ENCODE results near the gene C6orf89. TPM values are rescaled to one million over a fixed set of nuclear protein-coding genes. Genes with fewer than 3 reads are reported as not detected.
A peak's percentile ranks its signal among the peaks of the same experiment; 100 is the strongest.

The C6orf89 gene
- total and polyA plus RNA-seq, 9 donors, result 23.1 to 102 (median 62.2) TPM

DNA sequence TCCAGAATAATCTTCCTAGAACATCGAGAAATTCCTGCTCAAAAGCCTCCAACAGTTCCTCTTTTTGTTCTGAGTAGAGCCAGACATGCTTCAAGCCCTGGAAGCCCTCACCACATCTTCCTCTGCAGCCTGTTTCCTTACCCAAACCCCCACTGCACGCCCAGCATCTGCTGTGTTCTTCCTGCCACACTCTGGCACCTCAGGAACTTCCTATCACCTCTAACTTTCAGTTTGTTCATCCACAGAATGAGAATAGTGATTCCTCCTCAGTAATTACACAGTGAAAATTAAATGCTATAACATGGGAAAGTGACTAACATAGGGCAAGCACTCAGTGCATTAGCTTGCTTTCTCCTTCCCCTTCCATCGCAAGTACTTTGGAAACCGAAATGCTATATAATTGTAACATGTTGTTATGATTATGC, 26.3 kb downstream of the C6orf89 start:
- intact Hi-C loops (cut with DNase I), result no loop called here
- H3K4me1 ChIP-seq (ENCODE audit: insufficient read depth), result peaks cover 12% of the 10 kb centered on the region
- no peak for DNase-seq
- no peak overlapping the region for H3K4me3 ChIP-seq
- no peaks in the 10 kb centered on the region for H3K9me3 ChIP-seq
- H3K36me3 ChIP-seq, result no peaks in the 10 kb centered on the region
- TF ChIP-seq CTCF (IDR thresholded peaks at IDR 0.05) (no peak), POLR2A (IDR thresholded peaks at IDR 0.05) (no peak), EP300 (IDR thresholded peaks at IDR 0.05) (no peak)
- H3K27ac ChIP-seq, result peak overlapping the region in 1 of 2 donors; percentile 11
- 63 to 74% (median 66%) methylated on average over 4 of the region's 4 CpGs for WGBS, 3 donors
- H3K27me3 ChIP-seq, result no peaks in the 10 kb centered on the region

GRCh38 chr6:36912586-36912985, 26.8 kb downstream of the C6orf89 start:
- Histone ChIP-seq H3K9me3 (no peaks in the 10 kb centered on the region), H3K4me1 (ENCODE audit: insufficient read depth) (peaks cover 12% of the 10 kb centered on the region), H3K4me3 (no peak overlapping the region), H3K27me3 (no peaks in the 10 kb centered on the region), H3K27ac (peak overlapping the region in 1 of 2 donors; percentile 11), H3K36me3 (no peaks in the 10 kb centered on the region)
- WGBS, 3 donors, result 36 to 55% (median 43%) methylated on average over 8 of the region's 8 CpGs
- intact Hi-C loops (cut with DNase I), result no loop called here
- TF ChIP-seq EP300 (IDR thresholded peaks at IDR 0.05) (no peak), CTCF (IDR thresholded peaks at IDR 0.05) (no peak), POLR2A (IDR thresholded peaks at IDR 0.05) (no peak)
- DNase-seq, result no peak

DNA sequence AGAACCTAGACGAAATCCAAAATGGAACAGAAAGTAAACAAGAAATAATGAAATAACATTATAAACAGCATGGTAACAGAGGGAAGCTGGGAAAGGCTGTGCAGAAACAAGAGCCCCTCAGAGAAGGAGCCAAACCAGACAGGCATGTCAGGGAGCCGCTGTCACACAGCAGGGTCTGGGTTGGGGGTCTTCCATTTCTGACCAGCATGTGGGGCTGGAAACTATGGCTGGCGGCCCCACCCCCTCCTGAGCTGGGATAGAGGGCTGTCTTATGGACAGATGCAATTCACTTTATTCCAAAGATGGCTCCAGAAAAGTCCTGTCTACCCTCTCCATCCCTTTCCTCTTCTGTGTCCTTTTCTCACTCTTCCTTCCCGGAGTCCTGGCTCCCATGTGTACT, 27.3 kb downstream of the C6orf89 start:
- no peak for DNase-seq
- WGBS, 3 donors, result 69 to 83% (median 79%) methylated on average over 4 of the region's 4 CpGs
- Histone ChIP-seq H3K36me3 (no peaks in the 10 kb centered on the region), H3K4me3 (no peak overlapping the region), H3K27ac (no peak overlapping the region), H3K27me3 (no peaks in the 10 kb centered on the region), H3K9me3 (no peaks in the 10 kb centered on the region), H3K4me1 (ENCODE audit: insufficient read depth) (peaks cover 11% of the 10 kb centered on the region)
- intact Hi-C loops (cut with DNase I), result no loop called here
- no peak for TF ChIP-seq EP300 (IDR thresholded peaks at IDR 0.05)
- TF ChIP-seq POLR2A (IDR thresholded peaks at IDR 0.05), result no peak
- TF ChIP-seq CTCF (IDR thresholded peaks at IDR 0.05), result no peak

DNA sequence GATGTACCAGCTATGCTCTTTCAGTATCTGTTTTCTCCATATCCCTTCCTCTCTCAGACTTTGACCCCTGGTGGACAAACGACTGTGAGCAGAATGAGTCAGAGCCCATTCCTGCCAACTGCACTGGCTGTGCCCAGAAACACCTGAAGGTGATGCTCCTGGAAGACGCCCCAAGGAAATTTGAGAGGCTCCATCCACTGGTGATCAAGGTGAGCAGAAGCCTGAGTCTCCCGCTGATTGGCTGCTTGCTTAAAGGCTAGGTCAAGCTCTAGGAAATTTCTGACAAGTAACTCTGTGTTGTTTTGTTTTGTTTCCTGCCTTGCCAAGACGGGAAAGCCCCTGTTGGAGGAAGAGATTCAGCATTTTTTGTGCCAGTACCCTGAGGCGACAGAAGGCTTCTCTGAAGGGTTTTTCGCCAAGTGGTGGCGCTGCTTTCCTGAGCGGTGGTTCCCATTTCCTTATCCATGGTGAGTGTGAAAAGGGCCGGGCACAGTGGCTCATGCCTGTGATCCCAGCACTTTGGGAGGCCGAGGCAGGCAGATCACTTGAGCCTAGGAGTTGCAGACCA, 28.6 kb downstream of the C6orf89 start:
- H3K9me3 ChIP-seq, result no peaks in the 10 kb centered on the region
- no peak overlapping the region for H3K27ac ChIP-seq
- 68 to 80% (median 76%) methylated on average over 10 of the region's 10 CpGs for WGBS, 3 donors
- H3K36me3 ChIP-seq, result no peaks in the 10 kb centered on the region
- intact Hi-C loops (cut with DNase I), result no loop called here
- TF ChIP-seq POLR2A (IDR thresholded peaks at IDR 0.05) (no peak), EP300 (IDR thresholded peaks at IDR 0.05) (no peak), CTCF (IDR thresholded peaks at IDR 0.05) (no peak)
- no peaks in the 10 kb centered on the region for H3K27me3 ChIP-seq
- H3K4me1 ChIP-seq (ENCODE audit: insufficient read depth), result peaks cover 16% of the 10 kb centered on the region
- no peak for DNase-seq
- H3K4me3 ChIP-seq, result no peak overlapping the region
